HepG2 (cell line): Measurements from ENCODE around the gene ZMYND10. TPM values are rescaled to one million over a fixed set of nuclear protein-coding genes. Genes with fewer than 3 reads are reported as not detected.

Experiments used
- AGO1 ChIP-seq: fragments of 200-400 bp; formaldehyde crosslinking; IDR thresholded peaks from 2 replicates; pipeline ENCODE4 v1.6.1; 2017; ENCODE audit warnings: mild to moderate bottlenecking, low read depth, low read length, moderate library complexity; ENCODE audit not compliant: poor library complexity, severe bottlenecking
- ATF7 ChIP-seq, 2 experiments: fragments of 450-650 bp in 1 of 2; sonication (generic) in 1 of 2; formaldehyde crosslinking in 1 of 2; IDR thresholded peaks; 2 replicates each; pipeline versions ENCODE4 v1.4.0 to v1.6.1; 2016 to 2020; ENCODE audit warnings: antibody characterized with exemption in 1 of 2, mild to moderate bottlenecking in 1 of 2, missing genetic modification reagents in 1 of 2
- BRF2 ChIP-seq: sonication (generic); formaldehyde crosslinking; IDR thresholded peaks from 2 replicates; pipeline ENCODE4 v1.8.1; 2022; ENCODE audit warnings: mild to moderate bottlenecking, missing genetic modification reagents
- CAMTA2 ChIP-seq: sonication (generic); formaldehyde crosslinking; IDR thresholded peaks from 2 replicates; pipeline ENCODE4 v1.4.0; 2020; ENCODE audit warnings: mild to moderate bottlenecking, missing genetic modification reagents, borderline replicate concordance
- IKZF1 ChIP-seq: fragments of 450-650 bp; IDR thresholded peaks from 2 replicates; pipeline ENCODE4 v1.7.1; 2016
- KDM2A ChIP-seq: sonication (generic); formaldehyde crosslinking; IDR thresholded peaks from 2 replicates; pipeline ENCODE4 v1.4.0; 2020; ENCODE audit warnings: low read depth, missing genetic modification reagents, borderline replicate concordance
- KDM4B ChIP-seq: sonication (generic); formaldehyde crosslinking; IDR thresholded peaks from 2 replicates; pipeline ENCODE4 v1.4.0; 2020; ENCODE audit warnings: missing genetic modification reagents
- MED1 ChIP-seq: sonication (generic); formaldehyde crosslinking; IDR thresholded peaks from 2 replicates; pipeline ENCODE4 v1.4.0; 2020; ENCODE audit warnings: missing genetic modification reagents
- MXD4 ChIP-seq: IDR thresholded peaks from 2 replicates; pipeline ENCODE4 v1.6.1; 2016; ENCODE audit warnings: mild to moderate bottlenecking, missing biosample characterization, missing genetic modification reagents
- NR2F1 ChIP-seq, 2 experiments: fragments of 450-650 bp in 1 of 2; formaldehyde crosslinking in 1 of 2; IDR thresholded peaks; 2 replicates each; pipeline versions ENCODE4 v1.5.0 to v1.6.1; 2016 to 2020; ENCODE audit warnings: mild to moderate bottlenecking in 1 of 2, missing compliant biosample characterization in 1 of 2, missing genetic modification reagents in 1 of 2, moderate library complexity in 1 of 2
- PHF21A ChIP-seq: sonication (generic); formaldehyde crosslinking; IDR thresholded peaks from 2 replicates; pipeline ENCODE4 v1.5.0; 2020; ENCODE audit warnings: mild to moderate bottlenecking, missing genetic modification reagents
- RFXAP ChIP-seq: sonication (generic); formaldehyde crosslinking; IDR thresholded peaks from 2 replicates; pipeline ENCODE4 v1.4.0; 2020; ENCODE audit warnings: missing genetic modification reagents, borderline replicate concordance
- SALL2 ChIP-seq: sonication (generic); formaldehyde crosslinking; IDR thresholded peaks from 2 replicates; pipeline ENCODE4 v1.8.1; 2023; ENCODE audit warnings: mild to moderate bottlenecking, missing genetic modification reagents, inconsistent platforms
- SOX13 ChIP-seq, 3 experiments: fragments of 450-650 bp in 1 of 3; sonication (generic) in 1 of 3; formaldehyde crosslinking in 1 of 3; IDR thresholded peaks in 2 of 3; conservative IDR thresholded peaks in 1 of 3; 2 replicates each; pipeline versions ENCODE4 v1.5.0 to v1.6.1; 2016 to 2020; ENCODE audit warnings: antibody characterized with exemption in 1 of 3, mild to moderate bottlenecking in 1 of 3, missing compliant biosample characterization in 1 of 3, missing genetic modification reagents in 1 of 3, moderate library complexity in 1 of 3
- TBL1XR1 ChIP-seq: fragments of 150-350 bp; IDR thresholded peaks from 2 replicates; pipeline ENCODE4 v1.6.1; 2014; ENCODE audit warnings: borderline replicate concordance, low read length; ENCODE audit not compliant: partially characterized antibody
- TBX3 ChIP-seq: fragments of 450-650 bp; IDR thresholded peaks from 2 replicates; pipeline ENCODE4 v1.6.1; 2017; ENCODE audit warnings: antibody characterized with exemption, mild to moderate bottlenecking, inconsistent platforms, borderline replicate concordance
- ZMYM3 ChIP-seq: sonication (generic); formaldehyde crosslinking; IDR thresholded peaks from 2 replicates; pipeline ENCODE4 v1.5.1; 2020; ENCODE audit warnings: mild to moderate bottlenecking, missing genetic modification reagents
- ZNF335 ChIP-seq: sonication (generic); formaldehyde crosslinking; IDR thresholded peaks from 2 replicates; pipeline ENCODE4 v1.4.0; 2020; ENCODE audit warnings: missing genetic modification reagents
- ZNF367 ChIP-seq: sonication (generic); formaldehyde crosslinking; IDR thresholded peaks from 2 replicates; pipeline ENCODE4 v1.4.0; 2020; ENCODE audit warnings: missing genetic modification reagents, borderline replicate concordance
- ZNF773 ChIP-seq: sonication (generic); formaldehyde crosslinking; IDR thresholded peaks from 2 replicates; pipeline ENCODE4 v1.4.0; 2020; ENCODE audit warnings: missing genetic modification reagents, borderline replicate concordance
- polyA plus RNA-seq, 8 experiments: library from polyadenylated mRNA; depleted of rRNA in 3 of 8; stranded (reverse) in 7 of 8; unstranded in 1 of 8; fragments of >200 nt; fragmentation: Illumina TruSeq in 4 of 8; extraction: Trizol in 4 of 8; gene quantifications; 2 replicates each; pipeline versions ENCODE4 v1.2.1 to v1.2.3, GENCODE V29; 2011 to 2016; ENCODE audit warnings: low read depth in 4 of 8, missing spikeins in 1 of 8, mixed read lengths in 1 of 8; ENCODE audit not compliant: insufficient read depth in 1 of 8
- total RNA-seq, 5 experiments: library from RNA; depleted of rRNA; stranded (reverse); fragments of >200 nt; fragmentation: Illumina TruSeq; extraction: Trizol; gene quantifications; 2 replicates each; pipeline ENCODE4 v1.2.3, GENCODE V29; 2016; ENCODE audit warnings: low read depth in 1 of 5
- TF ChIP-seq, protein P1 (sequence below): sonication (generic); formaldehyde crosslinking; IDR thresholded peaks from 2 replicates; pipeline ENCODE4 v1.9.0; 2022; ENCODE audit warnings: low read depth, missing genetic modification reagents
- TF ChIP-seq, protein P2 (sequence below): IDR thresholded peaks from 2 replicates; pipeline ENCODE4 v1.6.1; 2012; ENCODE audit warnings: inconsistent platforms

The ZMYND10 gene
- total and polyA plus RNA-seq, 2 of the 13 experiments (the other 11 are each of a cell fraction or from before 2014, with no cell fraction given) = 0.60 to 0.74 TPM

DNA sequence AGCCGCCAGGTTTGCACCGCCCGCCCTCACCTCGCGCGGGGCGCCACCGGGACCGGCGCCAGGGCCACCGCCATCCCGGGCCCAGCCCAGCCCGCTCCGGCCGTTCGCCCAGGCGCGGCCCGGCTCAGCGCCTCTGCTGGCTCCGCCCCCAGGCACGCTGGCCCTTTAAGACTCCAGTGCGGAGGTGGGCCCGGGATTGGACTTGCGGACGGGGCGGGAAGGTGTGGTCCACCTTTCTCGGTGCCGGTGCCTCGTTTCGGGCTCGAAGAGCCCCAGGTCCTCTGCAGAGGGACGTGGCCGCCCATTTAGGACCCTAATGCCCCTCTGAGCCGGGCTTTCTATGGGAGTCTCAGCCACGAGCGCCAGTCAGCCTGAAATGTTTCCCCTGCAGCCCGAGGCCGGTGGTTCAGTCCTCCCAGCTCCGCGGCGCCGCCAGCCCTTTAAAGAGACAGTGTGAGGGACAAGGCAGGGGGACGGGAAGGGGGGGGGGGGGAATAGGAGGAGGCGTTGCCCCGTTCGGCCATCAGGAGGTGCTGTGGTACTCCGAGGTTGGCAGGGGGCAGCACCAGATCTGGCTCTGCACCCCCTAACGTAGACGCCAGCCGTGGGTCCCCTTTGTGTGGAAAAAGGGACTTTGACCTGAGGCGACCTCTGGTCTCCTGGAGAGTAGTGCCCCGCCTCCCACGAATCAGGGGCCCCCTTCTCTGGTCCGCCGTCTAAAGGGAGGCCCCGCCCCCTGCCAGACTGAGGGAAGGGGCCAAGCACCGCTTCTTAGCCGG is 24.0 kb downstream of the ZMYND10 start (continued):
- TF ChIP-seq, protein P1, sequence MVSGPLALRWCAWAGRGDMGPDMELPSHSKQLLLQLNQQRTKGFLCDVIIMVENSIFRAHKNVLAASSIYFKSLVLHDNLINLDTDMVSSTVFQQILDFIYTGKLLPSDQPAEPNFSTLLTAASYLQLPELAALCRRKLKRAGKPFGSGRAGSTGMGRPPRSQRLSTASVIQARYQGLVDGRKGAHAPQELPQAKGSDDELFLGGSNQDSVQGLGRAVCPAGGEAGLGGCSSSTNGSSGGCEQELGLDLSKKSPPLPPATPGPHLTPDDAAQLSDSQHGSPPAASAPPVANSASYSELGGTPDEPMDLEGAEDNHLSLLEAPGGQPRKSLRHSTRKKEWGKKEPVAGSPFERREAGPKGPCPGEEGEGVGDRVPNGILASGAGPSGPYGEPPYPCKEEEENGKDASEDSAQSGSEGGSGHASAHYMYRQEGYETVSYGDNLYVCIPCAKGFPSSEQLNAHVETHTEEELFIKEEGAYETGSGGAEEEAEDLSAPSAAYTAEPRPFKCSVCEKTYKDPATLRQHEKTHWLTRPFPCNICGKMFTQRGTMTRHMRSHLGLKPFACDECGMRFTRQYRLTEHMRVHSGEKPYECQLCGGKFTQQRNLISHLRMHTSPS = peak; percentile 67; the same call in 1 of the 2 replicates
- TF ChIP-seq CAMTA2 (CRISPR knock-in tag) (0 out of 2 replicates have a peak, but pooled peaks have one; percentile 18), ATF7 (IDR thresholded peaks at IDR 0.05) (peak; percentile 81), ATF7 (CRISPR knock-in tag; IDR thresholded peaks at IDR 0.05) (no peak), ZNF367 (no peak), ZMYM3 (CRISPR knock-in tag) (peak; percentile 61), AGO1 (peak; percentile 18), NR2F1 (CRISPR knock-in tag; IDR thresholded peaks at IDR 0.05) (peak; percentile 56 to 75; a peak in 3 of 4 replicates), BRF2 (0 out of 2 replicates have a peak, but pooled peaks have one; percentile 3), ZNF335 (CRISPR knock-in tag) (peak; percentile 65; the same call in 1 of the 2 replicates), KDM4B (CRISPR knock-in tag) (0 out of 2 replicates have a peak, but pooled peaks have one; percentile 12), SALL2 (CRISPR knock-in tag) (peak; percentile 7; the same call in 1 of the 2 replicates), MED1 (CRISPR knock-in tag) (peak; percentile 66), ZNF773 (CRISPR knock-in tag) (peak; percentile 27; the same call in 1 of the 2 replicates), TBL1XR1 (peak; percentile 4), RFXAP (CRISPR knock-in tag) (peak; percentile 76; the same call in 1 of the 2 replicates), SOX13 (IDR thresholded peaks at IDR 0.05) (no peak), SOX13 (CRISPR knock-in tag; conservative IDR thresholded peaks at IDR 0.05 in 1 of 2, IDR thresholded peaks at IDR 0.05 in 1 of 2) (peak in 1 of 2 experiments; percentile 62; a peak in 2 of 4 replicates), KDM2A (CRISPR knock-in tag) (no peak), PHF21A (CRISPR knock-in tag) (peak; percentile 77), IKZF1 (no peak), MXD4 (0 out of 2 replicates have a peak, but pooled peaks have one; percentile 7), TBX3 (peak; percentile 31; the same call in 1 of the 2 replicates)
- TF ChIP-seq, protein P2, sequence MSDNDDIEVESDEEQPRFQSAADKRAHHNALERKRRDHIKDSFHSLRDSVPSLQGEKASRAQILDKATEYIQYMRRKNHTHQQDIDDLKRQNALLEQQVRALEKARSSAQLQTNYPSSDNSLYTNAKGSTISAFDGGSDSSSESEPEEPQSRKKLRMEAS = peak; percentile 95
